OCI-LY7 (cell line): ENCODE results near the gene KCNK13.

Experiments used
- EZH2phosphoT487 ChIP-seq: fragments of 200-600 bp; sonication (generic); IDR thresholded peaks from 2 replicates; pipeline ENCODE4 v1.6.1; 2018; ENCODE audit warnings: low read depth, borderline replicate concordance, mild to moderate bottlenecking, mixed run types, antibody characterized with exemption, low read length, moderate library complexity, mixed read lengths
- TF ChIP-seq, protein P1 (sequence below): fragments of 200-600 bp; sonication (generic); conservative IDR thresholded peaks from 2 replicates; pipeline ENCODE4 v1.5.1; 2014; ENCODE audit warnings: mild to moderate bottlenecking, antibody characterized with exemption, low read length, moderate library complexity, mixed read lengths

DNA sequence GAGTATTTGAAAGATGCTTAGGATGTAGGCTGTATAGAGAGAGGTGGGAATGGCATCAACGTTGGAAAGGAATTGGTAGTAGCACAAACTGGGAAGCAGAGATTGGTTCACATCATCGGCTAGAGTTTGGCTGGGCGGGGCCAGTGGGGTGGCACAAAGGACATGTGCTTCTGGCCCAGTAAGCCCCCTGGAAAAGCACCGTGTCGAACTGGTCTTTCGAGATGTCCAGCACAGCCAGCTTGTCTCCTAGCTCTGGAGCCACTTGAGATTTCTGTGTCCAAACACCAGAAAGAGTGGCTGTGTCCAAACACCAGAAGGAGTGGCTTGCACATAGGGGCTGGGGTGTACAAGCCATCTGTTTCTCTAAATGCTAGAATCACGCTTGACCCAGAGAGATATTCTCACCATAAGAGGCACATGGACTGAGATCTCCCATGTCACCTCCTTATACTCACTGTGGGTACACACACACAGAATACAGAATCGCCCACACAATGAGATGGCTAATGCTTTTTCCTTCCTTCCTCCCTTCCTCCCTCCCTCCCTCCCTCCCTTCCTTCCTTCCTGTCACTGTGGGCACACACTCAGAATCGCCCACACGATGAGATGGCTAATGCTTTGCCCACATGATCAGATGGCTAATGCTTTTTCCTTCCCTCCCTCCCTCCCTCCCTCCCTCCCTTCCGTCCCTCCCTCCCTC is 41.8 kb upstream of the KCNK13 start:
- TF ChIP-seq, protein P1, sequence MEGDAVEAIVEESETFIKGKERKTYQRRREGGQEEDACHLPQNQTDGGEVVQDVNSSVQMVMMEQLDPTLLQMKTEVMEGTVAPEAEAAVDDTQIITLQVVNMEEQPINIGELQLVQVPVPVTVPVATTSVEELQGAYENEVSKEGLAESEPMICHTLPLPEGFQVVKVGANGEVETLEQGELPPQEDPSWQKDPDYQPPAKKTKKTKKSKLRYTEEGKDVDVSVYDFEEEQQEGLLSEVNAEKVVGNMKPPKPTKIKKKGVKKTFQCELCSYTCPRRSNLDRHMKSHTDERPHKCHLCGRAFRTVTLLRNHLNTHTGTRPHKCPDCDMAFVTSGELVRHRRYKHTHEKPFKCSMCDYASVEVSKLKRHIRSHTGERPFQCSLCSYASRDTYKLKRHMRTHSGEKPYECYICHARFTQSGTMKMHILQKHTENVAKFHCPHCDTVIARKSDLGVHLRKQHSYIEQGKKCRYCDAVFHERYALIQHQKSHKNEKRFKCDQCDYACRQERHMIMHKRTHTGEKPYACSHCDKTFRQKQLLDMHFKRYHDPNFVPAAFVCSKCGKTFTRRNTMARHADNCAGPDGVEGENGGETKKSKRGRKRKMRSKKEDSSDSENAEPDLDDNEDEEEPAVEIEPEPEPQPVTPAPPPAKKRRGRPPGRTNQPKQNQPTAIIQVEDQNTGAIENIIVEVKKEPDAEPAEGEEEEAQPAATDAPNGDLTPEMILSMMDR = no peak
- no peak for TF ChIP-seq EZH2phosphoT487
